GM21529 (cell line): ENCODE data around the gene MYL7.
"Not testable (repeated sequence)": the region's sequence is repeated elsewhere in the genome, so short reads cannot be mapped to it uniquely, and the experiment has no call there.

Experiments
- ATAC-seq: cut with Tn5 transposase; IDR thresholded peaks from one replicate; pipeline ENCODE4 v1.9.1; 2021; ENCODE audit not compliant: unreplicated experiment

The MYL7 gene

DNA sequence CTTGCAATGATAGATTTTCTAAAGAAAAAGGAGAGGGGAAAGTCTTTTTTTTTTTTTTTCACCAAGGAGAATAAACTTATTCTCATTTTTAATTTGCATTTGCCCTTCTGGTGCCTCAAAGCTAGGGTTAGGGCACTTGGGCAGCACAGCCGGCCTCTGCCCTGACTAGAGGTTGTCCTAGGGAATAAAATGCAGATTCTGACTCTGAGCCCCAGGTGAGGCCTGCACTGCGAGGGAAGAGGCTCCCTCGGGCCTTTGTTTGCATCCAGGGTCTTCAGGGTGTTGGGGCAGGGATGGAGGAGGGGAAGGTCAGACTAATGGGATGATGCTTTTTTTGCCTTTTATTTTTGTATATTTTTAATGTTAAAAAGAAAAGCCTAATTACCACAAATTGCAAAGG, 7.8 kb downstream of the MYL7 start:
- ATAC-seq, result no peak

DNA sequence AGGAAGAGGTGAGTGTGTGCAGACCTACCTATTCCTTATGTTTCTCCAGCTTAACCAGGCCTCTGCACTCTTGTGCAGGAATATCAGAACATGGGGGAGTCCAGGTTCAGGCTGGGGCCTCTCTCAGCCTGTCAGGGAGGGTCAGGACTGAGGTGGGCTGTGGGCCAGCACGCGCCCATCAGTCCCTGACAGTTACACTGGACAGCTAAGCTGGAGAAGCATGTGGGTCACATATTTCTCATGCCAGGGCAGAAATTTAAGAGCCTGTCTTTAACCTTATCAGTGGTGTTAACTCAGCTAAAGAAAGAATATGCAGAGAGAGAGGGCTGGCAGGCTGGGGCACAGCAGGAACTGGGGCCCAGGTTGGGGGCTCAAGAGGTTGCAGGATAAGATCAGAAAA, 9.1 kb downstream of the MYL7 start:
- ATAC-seq, result no peak

DNA sequence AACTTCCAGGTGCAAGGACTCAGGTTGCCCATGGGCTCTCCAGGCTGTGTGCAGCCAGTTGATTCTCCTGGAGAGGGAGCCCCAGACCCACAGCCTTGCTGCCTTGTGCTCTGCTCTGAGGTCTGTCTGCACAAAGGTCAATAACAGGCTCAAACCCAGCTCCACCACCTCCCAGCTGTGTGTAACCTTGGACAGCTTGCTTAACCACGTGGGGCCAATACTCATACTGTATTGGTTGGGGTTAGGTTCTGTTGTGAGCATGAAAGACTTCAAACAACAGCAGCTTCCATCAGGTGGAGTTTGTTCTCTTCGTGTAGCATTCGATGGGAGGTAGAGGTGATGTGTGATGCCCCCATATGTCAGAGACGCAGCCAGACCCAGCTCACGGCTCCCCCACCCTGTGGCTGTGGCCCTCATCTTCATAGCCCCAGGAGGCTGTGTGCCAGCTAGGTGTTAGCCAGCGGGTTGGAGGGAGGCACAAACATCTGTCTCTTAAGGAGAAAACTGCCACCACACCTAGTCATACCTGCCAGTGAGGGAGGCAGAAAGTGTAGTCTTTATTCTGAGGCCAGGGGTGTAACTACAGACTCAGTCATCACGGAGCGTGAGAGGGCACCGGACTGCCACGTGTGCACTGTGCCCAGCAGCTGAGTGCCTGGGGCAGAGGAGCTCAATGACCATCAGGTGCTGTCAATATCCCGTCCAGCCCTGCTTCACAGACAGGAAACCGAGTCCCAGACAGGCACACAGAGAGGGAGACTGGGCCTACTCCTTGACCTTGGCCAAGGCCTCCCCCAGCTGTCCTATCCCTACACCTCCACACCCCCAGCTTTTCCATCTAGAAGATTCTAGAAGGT, 9.7 kb downstream of the MYL7 start:
- ATAC-seq, result no peak

DNA sequence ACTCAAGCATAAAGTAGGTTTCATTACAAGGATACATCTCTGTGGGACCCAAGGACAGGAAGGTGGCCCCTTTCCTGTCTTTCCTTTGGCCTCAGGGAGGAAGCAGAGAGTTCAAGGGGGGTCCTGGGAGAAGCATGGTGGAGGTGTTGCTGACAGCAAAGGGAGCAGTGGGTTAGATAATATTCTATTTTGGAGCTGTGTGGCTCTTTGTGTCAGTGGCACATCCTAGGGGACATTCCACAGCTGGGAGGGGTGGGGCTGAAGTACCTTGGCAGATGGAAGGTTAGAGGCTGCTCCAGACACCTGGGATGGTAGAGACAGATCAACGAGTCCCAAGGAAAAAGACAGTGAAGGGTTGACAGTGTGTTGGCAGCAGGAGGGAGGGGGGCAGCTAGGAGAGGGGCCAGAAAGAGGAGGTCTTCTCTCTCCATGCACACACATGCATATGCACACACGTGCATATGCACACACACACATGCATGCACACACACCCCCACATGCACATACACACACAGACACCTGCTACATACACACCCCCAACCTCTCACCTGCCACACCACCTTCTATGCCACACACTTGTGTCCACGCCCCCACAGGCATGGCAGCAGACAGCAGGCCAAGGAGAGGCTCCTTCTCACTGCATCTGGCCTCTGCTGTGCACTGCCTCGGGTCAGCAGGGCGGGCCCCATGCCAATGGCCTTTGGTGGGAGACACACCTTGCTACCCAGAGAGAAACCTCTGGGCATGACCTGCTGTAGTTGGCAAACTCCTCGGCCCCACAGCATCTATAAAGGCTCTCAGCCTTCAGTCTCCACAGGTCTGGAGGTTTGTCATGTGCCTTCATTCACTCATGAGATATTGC, 12.2 kb downstream of the MYL7 start:
- no peak for ATAC-seq

DNA sequence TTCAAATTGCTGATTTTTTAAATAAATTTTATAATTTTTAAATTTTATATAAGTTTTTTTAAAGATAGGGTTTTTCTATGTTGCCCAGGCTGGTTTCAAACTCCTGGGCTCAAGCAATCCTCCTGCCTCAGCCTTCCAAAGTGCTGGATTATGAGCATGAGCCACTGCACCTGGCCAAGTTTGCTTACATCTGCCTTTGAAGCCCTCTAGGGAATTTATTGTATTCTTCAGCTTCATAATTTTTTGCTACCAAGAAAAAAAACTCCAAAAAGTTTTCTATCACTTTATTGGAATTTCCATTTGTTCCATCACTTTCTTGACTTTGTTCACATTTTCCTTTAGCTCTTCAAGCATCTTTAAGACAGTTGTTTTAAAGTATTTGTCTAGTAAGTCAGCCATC, 14.0 kb downstream of the MYL7 start:
- no peak for ATAC-seq

DNA sequence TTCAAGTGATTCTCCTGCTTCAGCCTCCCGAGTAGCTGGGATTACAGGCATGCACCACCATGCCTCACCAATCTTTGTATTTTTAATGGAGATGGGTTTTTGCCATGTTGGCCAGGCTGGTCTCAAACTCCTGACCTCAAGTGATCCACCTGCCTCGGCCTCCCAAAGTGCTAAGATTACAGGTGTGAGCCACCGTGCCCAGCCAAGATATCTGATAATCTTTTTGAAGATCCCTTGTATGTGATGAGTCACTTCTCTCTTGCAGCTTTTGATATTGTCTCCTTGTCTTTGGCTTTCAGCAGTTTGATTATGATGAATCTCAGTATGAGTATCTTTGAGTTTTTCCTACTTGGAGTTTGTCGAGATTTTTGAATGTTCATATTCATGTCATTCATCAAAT, 14.6 kb downstream of the MYL7 start:
- ATAC-seq, result not testable (repeated sequence)

DNA sequence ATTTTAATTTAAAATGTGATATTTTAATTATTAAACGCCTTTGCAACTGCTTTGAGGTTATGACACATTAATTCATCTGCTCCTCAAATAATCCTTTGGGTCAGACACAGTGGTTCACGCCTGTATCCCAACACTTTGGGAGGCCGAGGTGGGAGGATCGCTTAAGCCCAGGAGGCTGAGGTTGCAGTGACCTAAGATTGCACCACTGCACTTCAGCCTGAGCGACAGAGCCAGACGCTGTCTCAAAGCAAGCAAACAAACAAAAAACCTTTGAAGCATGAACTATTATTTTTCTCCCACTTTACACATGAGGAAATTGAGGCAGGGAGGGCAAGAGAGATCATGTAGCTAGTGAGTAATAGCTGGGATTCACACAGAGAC, 16.3 kb downstream of the MYL7 start:
- no peak for ATAC-seq

DNA sequence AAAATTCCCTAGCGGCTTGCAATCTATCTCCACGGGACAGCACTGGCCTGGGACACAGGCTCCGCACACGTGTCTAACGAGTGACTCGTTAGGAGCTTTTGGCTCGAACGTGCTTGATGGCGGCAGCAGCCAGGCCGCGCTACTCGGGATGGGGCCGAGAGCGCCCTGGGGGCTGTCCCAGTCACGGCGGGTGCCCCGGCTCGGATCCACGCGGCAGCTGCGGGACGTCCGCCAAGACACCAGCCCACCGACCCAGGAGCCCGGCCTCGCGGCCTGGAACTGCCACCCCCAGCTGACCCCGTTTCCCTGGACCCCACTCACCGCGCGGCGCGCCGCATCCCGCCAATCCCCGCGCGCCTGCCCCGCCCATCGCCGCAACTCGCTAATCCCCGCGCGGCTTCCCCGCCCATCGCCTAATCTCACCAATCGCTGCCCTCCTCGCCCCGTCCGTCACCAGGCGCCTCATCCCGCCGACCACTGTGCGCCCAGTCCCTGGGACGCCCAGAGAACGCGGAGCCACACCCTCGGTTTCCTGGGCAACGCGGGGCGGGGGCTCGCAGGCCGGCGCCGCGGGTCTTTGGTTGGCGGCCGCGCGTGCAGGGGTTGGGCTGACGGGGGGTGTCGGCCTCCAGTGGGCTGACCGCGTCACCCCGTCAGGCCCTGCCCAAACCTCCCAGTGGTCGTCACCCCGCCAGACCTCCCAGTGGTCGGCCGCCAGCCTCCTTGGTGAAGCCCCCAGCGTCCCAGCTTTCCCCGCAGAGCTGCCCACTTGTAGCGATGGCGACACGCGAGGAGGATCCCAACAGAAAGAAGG, 17.7 kb downstream of the MYL7 start, which contains the start of gene POLD2:
Gene POLD2 (minus strand): TSS at position 359 of the 814 bp plus-strand sequence. CDS start 1,495 bp downstream, outside the sequence.
- peak; percentile 99 for ATAC-seq

DNA sequence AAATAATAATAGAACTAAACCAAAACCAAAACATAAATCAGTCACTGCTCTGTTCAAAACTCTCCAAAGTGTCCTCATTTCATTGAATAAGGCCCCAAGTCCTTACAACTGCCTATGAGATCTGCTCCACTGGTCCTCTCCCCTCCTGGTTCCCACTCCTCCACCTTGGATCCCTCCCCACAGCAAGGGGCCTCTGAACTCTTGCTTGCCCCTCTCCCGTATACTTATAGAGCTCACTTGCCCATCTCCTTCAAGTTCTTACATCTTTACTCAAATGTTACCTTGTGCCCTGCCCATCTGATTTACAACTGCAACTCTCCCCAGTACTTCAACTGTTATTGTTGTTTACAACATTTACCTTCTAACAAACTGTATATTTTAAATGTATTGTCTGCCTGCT, 18.6 kb downstream of the MYL7 start:
- no peak for ATAC-seq

DNA sequence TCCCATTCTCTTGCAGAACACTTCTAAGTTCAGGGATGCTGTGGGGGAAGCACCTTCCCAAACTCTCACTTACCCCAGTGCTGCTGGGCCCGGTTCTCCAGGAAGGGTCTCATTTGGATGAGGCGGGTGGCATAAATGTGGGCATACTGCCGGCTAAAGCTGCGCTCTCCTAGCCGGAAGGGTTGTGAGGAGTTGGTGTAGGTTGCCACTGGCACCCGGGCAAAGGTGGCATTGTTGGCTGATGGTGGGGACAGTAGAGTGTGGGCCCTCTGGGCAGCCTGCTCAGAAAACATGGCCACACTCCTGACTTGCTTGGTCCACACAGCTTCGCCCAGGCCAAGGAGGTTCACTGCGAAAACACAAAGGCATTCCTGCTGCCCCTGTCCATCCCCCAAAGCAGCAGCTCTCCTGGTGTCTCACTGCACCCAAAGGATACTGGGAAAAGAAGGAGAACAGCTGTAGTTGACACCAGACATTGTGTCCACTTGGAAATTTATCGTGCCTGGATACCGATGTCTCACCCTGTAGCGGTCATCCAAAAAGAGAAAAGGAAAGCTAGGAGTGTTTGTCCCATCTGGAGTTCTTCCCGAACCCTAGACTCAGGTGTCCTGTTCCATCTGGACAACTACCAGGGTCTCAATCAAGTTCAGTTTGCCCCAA, 19.2 kb downstream of the MYL7 start:
- no peak for ATAC-seq

DNA sequence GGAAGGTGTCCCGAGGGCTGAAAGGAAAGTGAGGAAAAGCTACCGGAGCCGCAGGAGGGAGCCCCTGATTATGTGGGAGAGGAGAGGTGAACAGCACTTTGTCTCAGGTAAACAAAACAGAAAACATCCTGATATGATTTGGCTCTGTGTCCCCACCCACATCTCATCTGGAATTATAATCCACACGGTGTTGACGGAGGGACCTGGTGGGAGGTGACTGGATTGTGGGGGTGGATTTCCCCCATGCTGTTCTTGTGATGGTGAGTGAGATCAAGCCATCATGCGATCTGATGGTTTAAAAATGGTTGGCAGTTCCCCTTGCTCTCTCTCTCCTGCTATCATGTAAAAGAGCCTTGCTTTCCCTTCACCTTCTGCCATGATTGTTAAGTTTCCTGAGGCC, 20.7 kb downstream of the MYL7 start:
- no peak for ATAC-seq

DNA sequence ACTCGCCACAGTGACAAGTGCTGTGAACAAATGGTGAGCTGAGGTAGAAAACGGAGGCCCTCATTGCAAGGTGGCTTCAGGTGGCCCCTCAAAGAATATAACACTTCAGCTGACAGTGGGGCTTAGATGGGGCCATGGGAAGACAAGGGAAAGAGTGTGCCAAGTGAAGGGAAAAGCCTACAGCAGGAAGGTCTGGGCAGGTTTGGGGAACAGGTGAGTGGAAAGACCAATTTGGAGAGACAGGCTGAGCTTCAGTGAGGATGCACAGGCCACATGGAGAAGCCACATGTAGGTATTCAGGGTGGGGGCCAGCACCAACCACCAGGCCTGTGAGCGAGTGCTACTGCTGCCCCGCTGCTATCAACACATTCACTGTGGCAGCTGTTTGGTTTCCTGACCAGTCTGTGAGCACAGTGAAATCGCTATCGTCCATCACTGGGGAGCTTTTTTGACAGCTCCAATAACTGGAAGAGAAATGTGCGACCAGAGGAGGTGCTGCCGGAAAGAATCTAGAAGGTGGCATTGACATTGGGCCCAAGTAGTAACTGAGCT, 21.2 kb downstream of the MYL7 start:
- no peak for ATAC-seq

DNA sequence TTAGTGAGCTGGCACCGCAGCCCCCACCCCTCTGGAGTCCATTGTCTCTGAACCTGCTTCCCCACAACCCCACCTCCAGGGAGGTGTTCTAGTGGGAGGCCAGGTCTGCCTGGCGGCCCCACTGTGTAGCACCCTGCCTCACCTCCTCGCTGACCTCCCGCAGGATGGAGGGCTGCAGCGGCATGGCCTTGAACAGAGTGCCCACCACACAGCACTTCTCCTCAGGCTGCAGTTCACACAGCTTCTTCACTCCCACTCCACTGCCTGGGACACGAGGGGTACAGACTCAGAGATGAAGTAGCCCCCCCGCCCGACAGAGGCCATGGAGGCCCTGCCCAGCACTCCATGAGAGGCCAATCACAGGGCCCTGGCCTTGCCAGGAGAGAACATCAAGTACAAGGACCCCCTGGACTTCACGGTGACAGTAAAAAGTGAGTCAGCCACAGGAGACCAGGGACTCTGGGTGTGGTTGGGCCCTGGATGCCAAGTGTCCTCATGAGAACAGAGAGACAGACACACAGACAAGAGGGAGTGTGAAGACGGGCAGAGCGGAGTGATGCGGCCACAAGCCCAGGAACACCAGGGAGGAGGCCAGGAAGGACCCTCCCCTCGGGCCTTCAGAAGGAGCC, 23.2 kb downstream of the MYL7 start:
- no peak for ATAC-seq

DNA sequence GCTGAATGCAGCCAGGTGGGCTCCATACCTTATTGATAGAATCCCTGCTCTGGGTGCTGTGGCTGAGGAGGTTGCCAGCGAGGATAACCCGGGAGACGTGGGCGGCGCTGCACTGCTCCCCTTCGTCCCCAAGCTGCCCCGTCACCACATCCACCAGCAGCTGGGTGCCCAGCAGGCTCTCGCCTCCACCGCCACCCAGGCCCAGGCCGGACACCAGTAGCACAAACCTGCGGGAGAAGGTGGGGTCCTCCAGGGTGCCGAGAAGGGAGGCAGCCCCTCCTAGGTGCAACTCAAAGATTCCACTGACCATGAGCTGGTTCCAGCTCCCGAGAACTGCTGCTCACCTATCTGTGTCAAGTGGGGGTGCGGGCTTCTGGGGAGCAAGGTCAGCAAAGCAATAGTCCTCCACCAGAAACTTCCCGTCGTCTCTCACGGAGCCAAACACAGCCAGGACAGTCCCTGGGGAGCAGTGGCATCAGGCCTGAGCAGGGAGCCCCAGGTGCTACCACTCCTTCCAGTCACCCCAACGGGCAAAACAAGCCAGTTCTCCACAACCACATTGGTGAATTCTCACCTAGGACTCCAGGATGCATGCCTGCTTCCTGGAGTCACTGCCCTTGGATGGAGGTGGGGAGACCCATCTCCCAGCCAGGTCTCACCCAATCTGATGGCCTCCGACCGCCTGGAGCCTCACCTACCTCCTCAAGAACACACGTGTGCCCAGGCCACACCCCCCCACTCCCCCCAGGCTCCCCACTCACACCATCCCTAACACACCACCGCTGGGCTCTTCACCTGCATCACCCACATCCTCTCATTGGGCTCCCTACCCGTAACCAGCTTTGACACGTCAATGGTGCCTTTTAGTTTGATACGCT, 24.1 kb downstream of the MYL7 start:
- no peak for ATAC-seq

DNA sequence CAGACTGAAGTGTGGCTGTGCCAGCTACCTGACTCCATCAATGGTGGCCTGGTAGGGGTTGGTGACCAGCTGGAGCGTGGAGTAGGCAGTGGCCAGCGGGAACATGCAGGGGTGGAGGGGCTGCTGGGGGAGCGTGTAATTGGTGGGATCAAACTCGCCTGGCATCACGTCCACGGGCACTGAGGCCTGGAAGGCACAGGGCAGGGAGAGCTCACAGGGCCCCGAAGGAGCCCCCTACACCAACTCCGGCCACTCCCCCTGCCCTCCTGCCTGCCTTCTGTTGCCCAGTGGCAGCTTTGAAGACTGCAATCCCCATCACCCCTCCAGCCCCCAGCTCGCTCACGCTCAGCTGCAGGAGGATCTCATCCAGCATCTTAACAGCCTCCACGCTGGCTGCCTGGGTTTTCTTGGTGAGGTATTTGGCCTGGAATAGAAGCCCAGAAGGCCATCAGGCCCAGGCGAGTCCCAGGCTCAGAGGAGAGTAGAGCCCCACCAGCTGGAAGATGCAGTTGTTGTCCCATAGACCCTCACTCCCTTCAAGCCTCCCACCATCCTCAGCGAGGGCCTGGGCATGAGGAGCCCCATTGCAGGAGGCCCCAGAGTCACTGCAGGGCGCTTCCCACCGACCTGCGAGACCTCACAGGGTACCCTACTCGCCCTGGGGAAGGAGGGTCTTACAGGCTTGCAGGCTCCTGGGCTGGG, 24.9 kb downstream of the MYL7 start:
- no peak for ATAC-seq

DNA sequence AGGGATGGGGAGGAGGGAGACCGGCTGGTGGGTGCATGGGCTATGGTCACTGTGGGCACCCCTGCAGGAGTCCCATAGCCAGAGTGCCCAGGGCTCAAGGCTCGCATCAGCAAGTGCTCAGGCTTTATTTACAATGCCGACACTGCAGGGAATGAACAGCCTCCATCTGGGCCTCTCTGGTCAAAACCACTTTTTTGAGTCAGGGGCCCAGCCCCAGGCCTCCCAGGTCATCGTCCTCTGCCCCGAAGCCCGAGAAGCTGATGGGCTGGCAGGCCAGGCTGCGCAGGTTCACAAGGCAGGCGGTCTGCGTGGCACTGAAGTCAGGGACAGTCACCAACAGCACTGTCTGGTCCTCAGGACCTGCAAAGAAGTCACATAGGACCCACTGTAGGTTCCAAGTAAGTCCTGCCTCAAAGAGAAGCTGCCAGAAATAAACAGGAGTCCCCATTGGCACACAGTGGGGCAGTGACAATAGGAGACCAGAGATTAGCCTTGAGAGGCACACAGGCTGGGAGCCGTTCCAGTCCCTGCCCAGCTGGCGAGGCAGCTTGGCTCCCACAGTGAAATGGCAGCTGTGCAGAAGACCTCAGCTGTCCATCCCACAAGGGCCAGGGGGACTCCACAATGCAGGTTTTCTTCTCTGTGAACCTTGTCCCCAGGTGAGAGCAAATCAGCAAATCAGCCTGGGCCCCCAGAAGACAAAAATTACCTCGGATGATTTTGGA, 26.4 kb downstream of the MYL7 start:
- no peak for ATAC-seq

DNA sequence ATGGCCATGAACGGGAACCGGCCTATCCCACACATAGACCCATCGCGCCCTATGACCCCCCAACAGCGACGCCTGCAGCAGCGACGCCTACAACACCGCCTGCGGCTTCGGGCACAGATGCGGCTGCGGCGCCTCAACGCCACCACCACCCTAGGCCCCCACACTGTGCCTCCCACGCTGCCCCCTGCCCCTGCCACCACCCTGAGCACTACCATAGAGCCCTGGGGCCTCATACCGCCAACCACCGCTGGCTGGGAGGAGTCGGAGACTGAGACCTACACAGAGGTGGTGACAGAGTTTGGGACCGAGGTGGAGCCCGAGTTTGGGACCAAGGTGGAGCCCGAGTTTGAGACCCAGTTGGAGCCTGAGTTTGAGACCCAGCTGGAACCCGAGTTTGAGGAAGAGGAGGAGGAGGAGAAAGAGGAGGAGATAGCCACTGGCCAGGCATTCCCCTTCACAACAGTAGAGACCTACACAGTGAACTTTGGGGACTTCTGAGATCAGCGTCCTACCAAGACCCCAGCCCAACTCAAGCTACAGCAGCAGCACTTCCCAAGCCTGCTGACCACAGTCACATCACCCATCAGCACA, 27.3 kb downstream of the MYL7 start:
- no peak for ATAC-seq
